Left ventricle myocardium inferior (tissue), 1 donor: ENCODE results near the gene SLC25A5. TPM values are rescaled to one million over a fixed set of nuclear protein-coding genes. Genes with fewer than 3 reads are reported as not detected.

ENCODE experiments used
- DNase-seq: peaks from one replicate; pipeline ENCODE4 v3.0.0-alpha.2; 2020
- H3K27ac ChIP-seq: fragments of 200-600 bp; replicated peaks from 2 replicates; pipeline ENCODE4 v1.8.0; 2021
- H3K27me3 ChIP-seq: fragments of 200-600 bp; 2 replicates; pipeline ENCODE4 v1.8.0; 2021; ENCODE audit warnings: low read depth
- H3K36me3 ChIP-seq: fragments of 200-600 bp; 2 replicates; pipeline ENCODE4 v1.8.0; 2021
- H3K4me1 ChIP-seq: fragments of 200-600 bp; 2 replicates; pipeline ENCODE4 v1.8.0; 2021
- H3K4me3 ChIP-seq: fragments of 200-600 bp; 2 replicates; pipeline ENCODE4 v1.8.0; 2021; ENCODE audit warnings: mild to moderate bottlenecking, moderate library complexity
- H3K9me3 ChIP-seq: fragments of 200-600 bp; replicated peaks from 2 replicates; pipeline ENCODE4 v1.8.0; 2021
- CTCF ChIP-seq: fragments of 200-600 bp; IDR thresholded peaks from 2 replicates; pipeline ENCODE4 v1.8.0; 2021; ENCODE audit warnings: antibody characterized with exemption, mild to moderate bottlenecking, borderline replicate concordance
- intact Hi-C: fragments of 100-400 bp; cut with micrococcal nuclease; formaldehyde crosslinking; loops from one replicate; pipeline ENCODE4 v1.11.0; 2022
- total RNA-seq: library from RNA; stranded (reverse); fragmentation: NEBNext Ultra II Directional; extraction: Animal tissue kit (Norgen Biotek cat#: 25700); gene quantifications from one replicate; pipeline ENCODE4 v1.2.1, GENCODE V29; 2021
- donor health status: DM: no; HTN: yes; CAD: no; lungs with severe emphysema.

Gene SLC25A5
- total RNA-seq, 1 donor from 2014 or later = 191 TPM

- peaks cover 9% of the 10 kb centered on the region for H3K4me1 ChIP-seq
- DNase-seq = peak; percentile 88
- no peaks in the 10 kb centered on the region for H3K27me3 ChIP-seq
- peak overlapping the region; percentile 87 for H3K4me3 ChIP-seq
- H3K9me3 ChIP-seq = no peaks in the 10 kb centered on the region
- peak; percentile 81 for TF ChIP-seq CTCF
- peaks cover 18% of the 10 kb centered on the region for H3K36me3 ChIP-seq
- intact Hi-C loops = no loop called here
- H3K27ac ChIP-seq = peak overlapping the region; percentile 97
Measured at GRCh38 chrX:119468551-119469312, 488 bp downstream of the SLC25A5 start.

GRCh38 chrX:119469313-119469635, 1.0 kb downstream of the SLC25A5 start:
- H3K27me3 ChIP-seq = no peaks in the 10 kb centered on the region
- peak overlapping the region; percentile 87 for H3K4me3 ChIP-seq
- no peak for DNase-seq
- H3K9me3 ChIP-seq = no peaks in the 10 kb centered on the region
- intact Hi-C loops = no loop called here
- H3K27ac ChIP-seq = peak overlapping the region; percentile 97
- no peak for TF ChIP-seq CTCF
- H3K4me1 ChIP-seq = peaks cover 9% of the 10 kb centered on the region
- peaks cover 18% of the 10 kb centered on the region for H3K36me3 ChIP-seq

GRCh38 chrX:119474615-119475388, 6.6 kb downstream of the SLC25A5 start:
- no peak for DNase-seq

GRCh38 chrX:119475389-119476101, 7.3 kb downstream of the SLC25A5 start:
- no peaks in the 10 kb centered on the region for H3K4me1 ChIP-seq
- no peaks in the 10 kb centered on the region for H3K27me3 ChIP-seq
- peak overlapping the region; percentile 55 for H3K27ac ChIP-seq
- no peaks in the 10 kb centered on the region for H3K9me3 ChIP-seq
- no peak for DNase-seq
- TF ChIP-seq CTCF = no peak
- H3K36me3 ChIP-seq = peaks cover 13% of the 10 kb centered on the region
- intact Hi-C loops = no loop called here
- H3K4me3 ChIP-seq = no peak overlapping the region

More at GRCh38 chrX:119474615-119475388, 6.6 kb downstream of the SLC25A5 start:
- Histone ChIP-seq H3K4me3 (no peak overlapping the region), H3K27ac (no peak overlapping the region), H3K4me1 (peaks cover 4% of the 10 kb centered on the region), H3K27me3 (no peaks in the 10 kb centered on the region), H3K36me3 (peaks cover 17% of the 10 kb centered on the region), H3K9me3 (no peaks in the 10 kb centered on the region)
- no peak for TF ChIP-seq CTCF
- intact Hi-C loops = no loop called here

GRCh38 chrX:119477812-119478232, 9.6 kb downstream of the SLC25A5 start:
- Histone ChIP-seq H3K27ac (peak overlapping the region; percentile 55), H3K4me1 (peaks cover 12% of the 10 kb centered on the region), H3K27me3 (no peaks in the 10 kb centered on the region), H3K36me3 (no peaks in the 10 kb centered on the region), H3K4me3 (peak overlapping the region; percentile 35), H3K9me3 (no peaks in the 10 kb centered on the region)
- intact Hi-C loops = no loop called here
- DNase-seq = no peak
- TF ChIP-seq CTCF = no peak
